Measurements from ENCODE around the gene DOP1B.

DNA sequence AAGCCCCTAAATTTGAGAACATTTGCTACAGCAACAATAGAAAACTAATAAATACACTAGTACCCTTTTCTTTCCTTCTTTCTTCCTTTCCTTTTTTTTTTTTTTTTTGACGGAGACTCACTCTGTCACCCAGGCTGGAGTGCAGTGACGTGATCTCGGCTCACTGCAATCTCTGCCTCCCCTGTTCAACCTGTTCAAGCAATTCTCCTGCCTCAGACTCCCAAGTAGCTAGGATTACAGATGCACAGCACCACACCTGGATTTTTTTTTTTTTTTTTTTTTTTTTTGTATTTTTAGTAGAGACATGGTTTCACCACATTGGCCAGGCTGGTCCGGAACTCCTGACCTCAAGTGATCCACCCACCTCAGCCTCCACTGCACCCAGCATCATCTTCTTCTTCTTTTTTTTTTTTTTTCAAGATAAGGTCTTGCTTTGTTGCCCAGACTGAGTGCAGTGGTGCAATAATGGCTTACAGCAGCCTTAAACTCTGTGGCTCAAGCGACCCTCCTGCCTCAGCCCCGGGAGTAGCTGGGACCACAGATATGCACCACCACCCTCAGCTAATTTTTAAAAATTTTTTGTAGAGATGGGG is 41.4 kb upstream of the DOP1B start:
- TF ChIP-seq POLR2AphosphoS5 (IDR thresholded peaks at IDR 0.05; ENCODE audit: borderline replicate concordance, low read depth, low read length) = no peak
- TF ChIP-seq EZH2 (IDR thresholded peaks at IDR 0.05) = no peak
- no peak for TF ChIP-seq FOXP2 (optimal IDR thresholded peaks at IDR 0.05; ENCODE audit: control extremely low read depth, extremely low read length, insufficient read depth)
